Ovary (tissue), 9 donors: ENCODE data around the gene IGSF21. TPM values are rescaled to one million over a fixed set of nuclear protein-coding genes. Genes with fewer than 3 reads are reported as not detected.

Experiments
- DNase-seq, 5 donors: peaks; one replicate each; pipeline ENCODE4 v3.0.0-alpha.2; 2019 to 2020
- H3K27ac ChIP-seq, 2 donors: fragments of 200-600 bp; one replicate each; pipeline versions ENCODE4 v1.5.1 to v1.8.0; 2019 to 2022
- H3K27me3 ChIP-seq: fragments of 200-600 bp; one replicate; pipeline ENCODE4 v1.8.0; 2022
- H3K36me3 ChIP-seq: fragments of 200-600 bp; sonication (generic); one replicate; pipeline ENCODE4 v1.5.1; 2019
- H3K4me1 ChIP-seq: one replicate; pipeline ENCODE4 v1.8.1; 2013; ENCODE audit warnings: mild to moderate bottlenecking, moderate library complexity; ENCODE audit not compliant: insufficient read depth
- H3K4me3 ChIP-seq: fragments of 200-600 bp; sonication (generic); one replicate; pipeline ENCODE4 v1.5.1; 2017
- H3K9me3 ChIP-seq, 2 donors: fragments of 200-600 bp in 1 of 2; sonication (generic) in 1 of 2; one replicate each; pipeline versions ENCODE4 v1.5.1 to v1.8.1; 2013 to 2019; ENCODE audit warnings: mild to moderate bottlenecking in 1 of 2, moderate library complexity in 1 of 2
- CTCF ChIP-seq, 3 donors: fragments of 450-650 bp in 2 of 3; fragments of 200-600 bp in 1 of 3; IDR thresholded peaks; one replicate each; pipeline versions ENCODE4 v1.5.1 to v1.8.0; 2016 to 2022; ENCODE audit warnings: antibody characterized with exemption in 3 of 3, mild to moderate bottlenecking in 1 of 3
- EP300 ChIP-seq: sonication (generic); formaldehyde crosslinking; IDR thresholded peaks from one replicate; pipeline ENCODE4 v1.6.1; 2017; ENCODE audit warnings: antibody characterized with exemption
- POLR2A ChIP-seq: fragments of 450-650 bp; IDR thresholded peaks from one replicate; pipeline ENCODE4 v1.6.1; 2017; ENCODE audit warnings: antibody characterized with exemption, mild to moderate bottlenecking, moderate library complexity
- WGBS, 3 donors: extraction: QIAGEN DNeasy Blood & Tissue Kit in 1 of 3; methylation state at CpG; one replicate each; pipeline versions ENCODE4 v1.1.5 to v1.1.7; 2013 to 2017; 5-methylcytosine and 5-hydroxymethylcytosine counted together
- intact Hi-C, 4 donors: fragments of 100-400 bp; cut with DNase I; formaldehyde crosslinking; loops; one replicate each; pipeline versions ENCODE4 v1.11.0 to v1.15.1; 2022 to 2023
- polyA plus RNA-seq, 2 donors: library from polyadenylated mRNA; stranded (reverse); fragments of 200-250 nt in 1 of 2; fragments of 350-450 nt in 1 of 2; fragmentation: Illumina TruSeq in 1 of 2; extraction: RNeasy Lipid Tissue Mini Kit (QIAGEN cat#74804) in 1 of 2; gene quantifications; one replicate each; pipeline ENCODE4 v1.2.3, GENCODE V29; 2013 to 2014
- total RNA-seq, 7 donors: library from RNA; depleted of rRNA in 2 of 7; stranded (reverse); fragments of >200 nt in 2 of 7; fragmentation: NEBNext Ultra II Directional in 3 of 7; extraction: Animal tissue kit (Norgen Biotek cat#: 25700) in 3 of 7; gene quantifications; one replicate each; pipeline versions ENCODE4 v1.1.0 to v1.2.4, GENCODE V29; 2016 to 2023
- donor health status: DM: no; HTN: no; CAD: no; lungs with moderate emphysema.
- donor health status: DM: no; HTN: no; CAD: no.
- donor health status: Bipolar disorder and iron deficiency.
- donor health status: DM: yes; HTN: yes; CAD: no.
- donor health status: DM: no; HTN: no; CAD: no.
- donor health status: DM: yes; HTN: yes; CAD: no.

The IGSF21 gene
- total and polyA plus RNA-seq, 9 donors, result 0.24 to 4.5 (median 1.3) TPM

GRCh38 chr1:18411820-18412641, 304.4 kb downstream of the IGSF21 start:
- no peak for TF ChIP-seq CTCF (IDR thresholded peaks at IDR 0.05)
- no peak for TF ChIP-seq POLR2A
- TF ChIP-seq EP300, result no peak
- H3K36me3 ChIP-seq, result no peaks in the 10 kb centered on the region
- no peaks in the 10 kb centered on the region for H3K27me3 ChIP-seq
- H3K4me3 ChIP-seq, result no peak overlapping the region
- intact Hi-C loops, result no loop called here
- no peaks in the 10 kb centered on the region for H3K9me3 ChIP-seq
- H3K4me1 ChIP-seq, result no peaks in the 10 kb centered on the region
- no peak overlapping the region for H3K27ac ChIP-seq
- WGBS, 3 donors, result 79 to 91% (median 85%) methylated on average over 8 of the region's 8 CpGs
- DNase-seq, result no peak

- no peaks in the 10 kb centered on the region for H3K36me3 ChIP-seq
- no peak overlapping the region for H3K27ac ChIP-seq
- H3K4me1 ChIP-seq, result no peaks in the 10 kb centered on the region
- no peak overlapping the region for H3K4me3 ChIP-seq
- intact Hi-C loops, result no loop called here
- no peaks in the 10 kb centered on the region for H3K27me3 ChIP-seq
- TF ChIP-seq EP300 (no peak), POLR2A (no peak), CTCF (IDR thresholded peaks at IDR 0.05) (no peak)
- WGBS, 3 donors, result 72 to 91% (median 74%) methylated on average over 4 of the region's 4 CpGs
- no peaks in the 10 kb centered on the region for H3K9me3 ChIP-seq
- DNase-seq, result no peak
Observed at GRCh38 chr1:18412882-18413353, 305.3 kb downstream of the IGSF21 start.

- WGBS, 3 donors, result 41 to 50% (median 48%) methylated on average over 13 of the region's 13 CpGs
- no peak overlapping the region for H3K27ac ChIP-seq
- intact Hi-C loops, result no loop called here
- no peak for TF ChIP-seq EP300
- TF ChIP-seq CTCF (IDR thresholded peaks at IDR 0.05), result no peak
- no peak for TF ChIP-seq POLR2A
- no peaks in the 10 kb centered on the region for H3K9me3 ChIP-seq
- DNase-seq, result no peak
- H3K27me3 ChIP-seq, result no peaks in the 10 kb centered on the region
- no peaks in the 10 kb centered on the region for H3K36me3 ChIP-seq
- no peak overlapping the region for H3K4me3 ChIP-seq
- H3K4me1 ChIP-seq, result no peaks in the 10 kb centered on the region
Observed at GRCh38 chr1:18413541-18414305, 306.1 kb downstream of the IGSF21 start.

- Histone ChIP-seq H3K9me3 (no peaks in the 10 kb centered on the region), H3K4me3 (no peak overlapping the region), H3K36me3 (no peaks in the 10 kb centered on the region), H3K27ac (no peak overlapping the region), H3K4me1 (no peaks in the 10 kb centered on the region), H3K27me3 (no peaks in the 10 kb centered on the region)
- no peak for DNase-seq
- 57 to 75% (median 67%) methylated on average over 5 of the region's 5 CpGs for WGBS, 3 donors
- intact Hi-C loops, result no loop called here
- TF ChIP-seq POLR2A (no peak), EP300 (no peak), CTCF (IDR thresholded peaks at IDR 0.05) (no peak)
Observed at GRCh38 chr1:18414321-18414720, 306.7 kb downstream of the IGSF21 start.
